ENCODE measurements around the gene RNLS. TPM values are rescaled to one million over a fixed set of nuclear protein-coding genes. Genes with fewer than 3 reads are reported as not detected.

RNLS gene
- total RNA-seq, 1 donor from 2014 or later: 10.4 TPM

- intact Hi-C loops (cut with DNase I): loop anchor here (10.0 kb wide), 1 partner anchor 209 kb away; no protein-coding TSS in a partner anchor
- DNase-seq (ENCODE audit: low spot score): no peak
Measured at GRCh38 chr10:88254091-88254490, 329.0 kb downstream of the RNLS start.

GRCh38 chr10:88253622-88254021 is 329.5 kb downstream of the RNLS start:
- intact Hi-C loops (cut with DNase I): loop anchor here (10.0 kb wide), 1 partner anchor 209 kb away; no protein-coding TSS in a partner anchor

GRCh38 chr10:88253128-88253527 is 330.0 kb downstream of the RNLS start:
- intact Hi-C loops (cut with DNase I): loop anchor here (10.0 kb wide), 1 partner anchor 208 kb away; no protein-coding TSS in a partner anchor

More at GRCh38 chr10:88253622-88254021, 329.5 kb downstream of the RNLS start:
- no peak for DNase-seq (ENCODE audit: low spot score)

DNA sequence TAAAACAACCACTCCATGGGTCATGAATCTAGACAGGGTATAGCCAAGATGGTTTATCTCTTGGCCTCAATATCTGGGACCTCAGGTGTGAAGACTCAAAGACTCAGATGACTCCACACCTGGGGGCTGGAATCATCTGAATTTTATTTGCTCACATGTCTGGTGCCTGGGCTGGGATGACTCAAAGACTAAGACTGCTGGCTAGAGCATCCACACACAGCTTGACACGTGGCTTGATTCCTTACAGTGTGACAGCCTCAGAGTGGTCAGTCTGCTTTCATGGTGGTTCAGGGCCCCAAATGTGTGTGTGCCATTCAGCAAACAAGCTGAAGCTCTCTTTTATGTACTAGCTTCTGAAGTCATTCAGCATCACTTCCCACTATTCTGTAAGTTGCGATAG is 333.7 kb downstream of the RNLS start:
- intact Hi-C loops (cut with DNase I): loop anchor here (5.0 to 10.0 kb wide), 2 partner anchors 95 to 138 kb away; no protein-coding TSS in a partner anchor

More at GRCh38 chr10:88253128-88253527, 330.0 kb downstream of the RNLS start:
- DNase-seq (ENCODE audit: low spot score): no peak

DNA sequence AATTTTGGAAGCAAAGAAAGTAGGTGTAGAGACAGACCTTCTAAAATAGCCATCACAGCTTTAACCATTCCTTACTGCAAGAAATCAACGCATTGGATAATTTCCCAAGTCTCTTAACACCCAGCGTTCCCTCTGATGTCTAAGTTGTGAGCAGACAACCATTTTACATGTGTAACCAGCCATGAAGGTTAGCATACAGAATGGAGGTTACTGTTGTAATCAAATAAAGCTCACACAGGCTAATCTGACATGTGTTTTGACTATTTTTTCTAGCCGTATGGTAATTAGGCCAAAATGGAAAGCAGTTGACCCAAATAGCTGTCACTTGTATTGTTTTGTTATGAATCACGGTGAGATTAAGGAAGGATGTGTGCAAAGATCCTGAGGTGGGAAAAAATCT is 336.4 kb downstream of the RNLS start:
- DNase-seq (ENCODE audit: low spot score): no peak
- intact Hi-C loops (cut with DNase I): loop anchor here (5.0 to 10.0 kb wide), 2 partner anchors 92 to 141 kb away; no protein-coding TSS in a partner anchor

More for the DNA sequence above, 333.7 kb downstream of the RNLS start:
- no peak for DNase-seq (ENCODE audit: low spot score)

DNA sequence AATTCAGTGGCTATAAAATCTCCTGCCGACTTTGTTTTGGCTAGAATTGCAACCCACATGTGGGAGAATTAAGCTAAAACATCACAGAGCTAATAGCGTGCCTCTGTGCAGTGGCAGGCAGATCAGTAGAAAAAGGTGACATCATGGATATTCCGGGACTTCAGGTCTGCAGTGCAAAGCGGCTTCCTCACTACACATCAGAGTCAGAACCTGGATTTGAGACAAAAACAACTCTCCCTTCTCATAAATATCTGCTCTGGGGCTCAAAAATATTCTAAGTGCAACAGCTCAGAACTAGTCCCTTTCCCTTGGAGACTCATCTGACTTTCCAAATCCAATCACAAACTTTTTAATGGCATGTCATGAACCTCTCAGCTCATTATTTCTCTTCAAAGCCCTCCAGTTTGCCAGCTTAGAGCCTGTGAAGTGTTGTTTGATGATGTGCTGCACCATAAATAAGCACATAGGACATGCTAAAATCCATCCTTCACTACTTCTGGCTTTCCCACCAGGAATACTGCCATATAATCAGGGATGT is 337.1 kb downstream of the RNLS start:
- intact Hi-C loops (cut with DNase I): loop anchor here (5.0 to 10.0 kb wide), 2 partner anchors 91 to 141 kb away; no protein-coding TSS in a partner anchor
- no peak for DNase-seq (ENCODE audit: low spot score)

- intact Hi-C loops (cut with DNase I): loop anchor here (5.0 to 10.0 kb wide), 2 partner anchors 90 to 142 kb away; no protein-coding TSS in a partner anchor
- no peak for DNase-seq (ENCODE audit: low spot score)
Measured at GRCh38 chr10:88244781-88245625, 338.1 kb downstream of the RNLS start.

- intact Hi-C loops (cut with DNase I): loop anchor here (2.0 to 10.0 kb wide), 2 partner anchors 89 to 381 kb away; partner anchors contain the start of genes KLLN and PTEN
- peak; percentile 78 for DNase-seq (ENCODE audit: low spot score)
Measured at GRCh38 chr10:88243836-88244730, 339.0 kb downstream of the RNLS start.

DNA sequence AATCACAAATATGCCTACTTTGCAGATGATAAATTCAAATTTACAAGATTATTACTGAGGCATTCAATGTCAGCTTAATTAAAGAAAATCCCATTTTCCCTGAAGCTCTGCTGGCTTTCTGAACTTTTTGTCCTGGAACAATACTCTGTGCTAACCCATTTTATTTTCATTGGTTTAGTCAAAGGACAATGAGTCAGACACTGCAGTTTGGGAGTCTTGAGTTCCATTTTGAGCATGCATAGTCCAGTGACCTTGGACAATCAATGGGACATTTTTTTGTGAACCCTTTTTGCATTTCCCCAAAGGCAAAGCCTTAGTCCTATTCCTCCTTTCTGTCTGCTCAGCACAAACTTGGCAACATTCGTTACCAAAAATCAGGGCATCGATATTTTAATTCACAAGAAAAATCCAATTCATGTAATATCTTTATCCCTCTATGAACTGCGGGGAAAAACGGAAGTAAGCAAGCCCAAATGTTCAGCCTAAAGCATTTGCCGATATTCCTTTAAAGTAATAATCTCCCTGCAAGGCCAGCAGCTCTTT is 339.8 kb downstream of the RNLS start:
- no peak for DNase-seq (ENCODE audit: low spot score)
- intact Hi-C loops (cut with DNase I): loop anchor here (2.0 to 10.0 kb wide), 2 partner anchors 88 to 380 kb away; partner anchors contain the start of genes KLLN and PTEN

- intact Hi-C loops (cut with DNase I): loop anchor here (10.0 kb wide), 1 partner anchor 87 kb away; no protein-coding TSS in a partner anchor
Measured at GRCh38 chr10:88241501-88241900, 341.6 kb downstream of the RNLS start.

DNA sequence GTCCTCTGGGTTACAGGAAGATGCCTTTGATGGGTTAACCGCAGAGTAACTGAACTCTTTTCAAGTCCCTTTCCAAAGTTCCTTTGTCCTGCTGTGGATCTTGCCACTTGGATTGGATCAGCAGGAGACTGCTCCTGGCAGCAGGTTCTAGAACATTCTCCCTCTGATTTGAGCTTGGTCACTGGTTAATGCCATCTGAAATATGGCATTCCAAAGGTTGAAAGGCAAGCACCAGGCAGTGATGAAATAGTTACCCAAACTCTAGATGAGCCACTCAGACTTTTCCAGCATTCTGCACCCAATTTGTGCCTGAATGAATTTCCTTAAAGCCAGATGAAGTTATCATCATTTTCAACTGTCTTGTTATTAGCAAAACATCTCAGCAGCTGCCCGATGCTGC is 343.9 kb downstream of the RNLS start:
- intact Hi-C loops (cut with DNase I): no loop called here
- DNase-seq (ENCODE audit: low spot score): no peak

More at GRCh38 chr10:88241501-88241900, 341.6 kb downstream of the RNLS start:
- DNase-seq (ENCODE audit: low spot score): no peak

GRCh38 chr10:88238615-88238914 is 344.6 kb downstream of the RNLS start:
- intact Hi-C loops (cut with DNase I): no loop called here
- DNase-seq (ENCODE audit: low spot score): no peak

GRCh38 chr10:88237896-88238614 is 345.1 kb downstream of the RNLS start:
- DNase-seq (ENCODE audit: low spot score): no peak
- intact Hi-C loops (cut with DNase I): no loop called here

DNA sequence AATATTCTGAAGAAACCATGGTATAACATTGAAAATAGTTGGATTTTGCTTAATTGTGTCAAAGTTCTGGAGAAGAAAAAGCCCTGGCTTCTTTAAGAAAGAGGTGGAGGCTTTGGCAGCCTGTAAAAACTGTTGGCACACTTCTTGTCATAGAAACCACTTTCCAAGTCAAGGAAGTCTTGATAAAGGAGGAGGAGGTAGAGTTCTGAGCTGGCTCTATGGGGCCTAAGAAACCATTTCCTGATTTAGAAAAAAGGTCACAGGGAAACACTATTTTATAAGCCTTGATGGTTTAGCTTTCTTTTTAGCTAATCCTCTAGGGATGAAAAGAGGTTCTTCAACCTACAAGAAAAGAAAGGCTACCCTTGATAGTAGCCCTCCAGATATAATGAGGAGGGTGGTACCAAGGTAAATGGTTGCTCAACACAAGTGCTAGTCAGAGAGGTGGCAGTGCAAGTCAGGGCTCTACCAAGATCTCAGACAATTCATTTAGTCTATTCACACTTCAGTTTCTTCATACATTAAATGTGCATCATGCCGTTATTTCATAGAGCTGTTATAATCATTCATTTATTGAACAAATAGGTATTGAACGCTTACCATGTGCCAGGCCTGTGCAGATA is 346.9 kb downstream of the RNLS start:
- DNase-seq (ENCODE audit: low spot score): no peak
- intact Hi-C loops (cut with DNase I): no loop called here

GRCh38 chr10:88234297-88234696 is 348.8 kb downstream of the RNLS start:
- no peak for DNase-seq (ENCODE audit: low spot score)
- intact Hi-C loops (cut with DNase I): no loop called here

DNA sequence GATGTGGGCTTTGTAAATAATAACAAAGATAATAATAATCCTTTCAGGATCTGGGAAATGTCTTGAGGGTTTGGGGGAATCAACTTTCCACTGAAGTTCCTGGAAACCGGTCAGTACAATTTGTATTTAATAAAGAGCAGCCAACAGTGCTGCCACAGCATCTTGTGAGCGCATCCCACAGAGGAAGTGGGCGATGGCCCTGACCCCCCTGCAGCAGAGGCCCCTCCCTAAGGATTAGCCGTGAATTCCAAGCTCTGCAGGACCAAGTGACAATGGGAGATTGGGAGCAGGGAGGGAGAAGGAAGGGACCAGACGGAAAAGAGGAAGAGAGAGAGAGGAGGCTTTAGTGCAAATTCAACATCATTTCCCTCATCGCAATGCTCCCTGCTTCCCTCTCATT is 349.2 kb downstream of the RNLS start:
- DNase-seq (ENCODE audit: low spot score): no peak
- intact Hi-C loops (cut with DNase I): no loop called here

DNA sequence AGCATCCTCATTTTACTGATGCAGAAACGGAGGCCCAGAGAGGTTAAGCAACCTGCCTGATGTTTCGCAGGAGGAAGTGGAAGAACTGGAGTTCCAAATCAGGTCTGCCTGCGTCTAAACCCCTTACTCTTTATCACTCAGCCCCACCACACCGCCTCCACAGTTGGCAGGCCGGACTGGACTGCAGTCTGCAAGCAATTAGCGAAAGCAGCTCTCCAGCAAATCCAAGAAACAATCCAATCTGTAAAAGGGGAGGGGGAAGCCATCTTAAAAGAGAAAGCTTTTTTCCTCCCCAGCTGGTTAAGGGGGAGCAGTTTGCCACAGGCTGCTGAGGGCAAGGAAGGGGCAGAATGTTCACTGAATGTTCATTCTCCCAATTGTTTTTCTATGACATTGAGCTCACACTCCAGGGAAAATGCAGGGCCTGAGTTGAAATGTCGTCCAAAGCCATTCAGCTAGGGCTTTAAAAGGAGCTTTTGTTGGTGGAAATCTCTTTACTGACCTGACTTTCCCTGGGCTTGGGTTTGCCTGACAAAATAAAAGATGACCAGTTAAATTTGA is 350.1 kb downstream of the RNLS start:
- intact Hi-C loops (cut with DNase I): no loop called here
- no peak for DNase-seq (ENCODE audit: low spot score)
